Ishikawa (cell line): ENCODE measurements around the gene IFRD2.

ENCODE experiments used
- CEBPB ChIP-seq: IDR thresholded peaks from 2 replicates; pipeline ENCODE4 v1.6.1; 2012
- CREB1 ChIP-seq: IDR thresholded peaks from 2 replicates; pipeline ENCODE4 v1.6.1; 2012; ENCODE audit warnings: low read depth
- EGR1 ChIP-seq: IDR thresholded peaks from 2 replicates; pipeline ENCODE4 v1.6.1; 2012
- EP300 ChIP-seq: IDR thresholded peaks from 2 replicates; pipeline ENCODE4 v1.6.1; 2012; ENCODE audit warnings: borderline replicate concordance
- FOXM1 ChIP-seq: IDR thresholded peaks from 2 replicates; pipeline ENCODE4 v1.6.1; 2012; ENCODE audit warnings: low read depth, borderline replicate concordance
- NFIC ChIP-seq: IDR thresholded peaks from 2 replicates; pipeline ENCODE4 v1.6.1; 2012
- RAD21 ChIP-seq: IDR thresholded peaks from 2 replicates; pipeline ENCODE4 v1.6.1; 2012; ENCODE audit warnings: low read depth
- TAF1 ChIP-seq: IDR thresholded peaks from 2 replicates; pipeline ENCODE4 v1.6.1; 2012; ENCODE audit warnings: low read depth, mild to moderate bottlenecking
- TCF12 ChIP-seq: IDR thresholded peaks from 2 replicates; pipeline ENCODE4 v1.6.1; 2012; ENCODE audit warnings: low read depth
- TEAD4 ChIP-seq: IDR thresholded peaks from 2 replicates; pipeline ENCODE4 v1.6.1; 2012
- YY1 ChIP-seq: IDR thresholded peaks from 2 replicates; pipeline ENCODE4 v1.6.1; 2012; ENCODE audit warnings: low read depth
- ZBTB7A ChIP-seq: IDR thresholded peaks from 2 replicates; pipeline ENCODE4 v1.6.1; 2012; ENCODE audit warnings: low read depth
- TF ChIP-seq, protein P1 (sequence below): IDR thresholded peaks from 2 replicates; pipeline ENCODE4 v1.6.1; 2012; ENCODE audit warnings: low read depth, mild to moderate bottlenecking
- TF ChIP-seq, protein P2 (sequence below): IDR thresholded peaks from 2 replicates; pipeline ENCODE4 v1.6.1; 2012
- TF ChIP-seq, protein P3 (sequence below): IDR thresholded peaks from 2 replicates; pipeline ENCODE4 v1.6.1; 2012

IFRD2 gene

DNA sequence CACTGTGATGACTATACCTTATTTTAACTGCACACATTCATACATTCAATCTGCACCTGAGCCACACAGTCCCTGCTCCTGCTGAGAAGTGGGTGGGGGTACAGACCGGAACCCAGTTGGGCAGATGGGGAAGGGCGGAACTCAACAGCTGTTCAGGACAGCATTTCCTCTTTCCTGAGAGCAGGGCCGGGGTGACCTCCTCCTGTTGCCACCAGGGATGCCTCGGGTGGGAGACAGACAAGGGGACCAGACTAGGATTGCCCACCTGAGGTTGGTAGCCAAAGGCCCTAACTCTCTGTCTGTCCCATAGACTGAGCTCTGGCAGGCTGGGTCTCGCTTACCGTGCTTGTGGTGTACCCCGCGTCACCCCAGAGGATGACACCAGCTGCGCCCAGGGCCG is 26.4 kb upstream of the IFRD2 start:
- TF ChIP-seq TCF12, result no peak
- no peak for TF ChIP-seq TEAD4
- TF ChIP-seq YY1, result no peak
- TF ChIP-seq TAF1, result no peak
- TF ChIP-seq, protein P1, sequence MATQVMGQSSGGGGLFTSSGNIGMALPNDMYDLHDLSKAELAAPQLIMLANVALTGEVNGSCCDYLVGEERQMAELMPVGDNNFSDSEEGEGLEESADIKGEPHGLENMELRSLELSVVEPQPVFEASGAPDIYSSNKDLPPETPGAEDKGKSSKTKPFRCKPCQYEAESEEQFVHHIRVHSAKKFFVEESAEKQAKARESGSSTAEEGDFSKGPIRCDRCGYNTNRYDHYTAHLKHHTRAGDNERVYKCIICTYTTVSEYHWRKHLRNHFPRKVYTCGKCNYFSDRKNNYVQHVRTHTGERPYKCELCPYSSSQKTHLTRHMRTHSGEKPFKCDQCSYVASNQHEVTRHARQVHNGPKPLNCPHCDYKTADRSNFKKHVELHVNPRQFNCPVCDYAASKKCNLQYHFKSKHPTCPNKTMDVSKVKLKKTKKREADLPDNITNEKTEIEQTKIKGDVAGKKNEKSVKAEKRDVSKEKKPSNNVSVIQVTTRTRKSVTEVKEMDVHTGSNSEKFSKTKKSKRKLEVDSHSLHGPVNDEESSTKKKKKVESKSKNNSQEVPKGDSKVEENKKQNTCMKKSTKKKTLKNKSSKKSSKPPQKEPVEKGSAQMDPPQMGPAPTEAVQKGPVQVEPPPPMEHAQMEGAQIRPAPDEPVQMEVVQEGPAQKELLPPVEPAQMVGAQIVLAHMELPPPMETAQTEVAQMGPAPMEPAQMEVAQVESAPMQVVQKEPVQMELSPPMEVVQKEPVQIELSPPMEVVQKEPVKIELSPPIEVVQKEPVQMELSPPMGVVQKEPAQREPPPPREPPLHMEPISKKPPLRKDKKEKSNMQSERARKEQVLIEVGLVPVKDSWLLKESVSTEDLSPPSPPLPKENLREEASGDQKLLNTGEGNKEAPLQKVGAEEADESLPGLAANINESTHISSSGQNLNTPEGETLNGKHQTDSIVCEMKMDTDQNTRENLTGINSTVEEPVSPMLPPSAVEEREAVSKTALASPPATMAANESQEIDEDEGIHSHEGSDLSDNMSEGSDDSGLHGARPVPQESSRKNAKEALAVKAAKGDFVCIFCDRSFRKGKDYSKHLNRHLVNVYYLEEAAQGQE, result no peak
- TF ChIP-seq FOXM1, result no peak
- TF ChIP-seq ZBTB7A, result no peak
- TF ChIP-seq, protein P2, sequence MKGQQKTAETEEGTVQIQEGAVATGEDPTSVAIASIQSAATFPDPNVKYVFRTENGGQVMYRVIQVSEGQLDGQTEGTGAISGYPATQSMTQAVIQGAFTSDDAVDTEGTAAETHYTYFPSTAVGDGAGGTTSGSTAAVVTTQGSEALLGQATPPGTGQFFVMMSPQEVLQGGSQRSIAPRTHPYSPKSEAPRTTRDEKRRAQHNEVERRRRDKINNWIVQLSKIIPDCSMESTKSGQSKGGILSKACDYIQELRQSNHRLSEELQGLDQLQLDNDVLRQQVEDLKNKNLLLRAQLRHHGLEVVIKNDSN, result no peak
- TF ChIP-seq EP300, result no peak
- no peak for TF ChIP-seq EGR1
- TF ChIP-seq, protein P3, sequence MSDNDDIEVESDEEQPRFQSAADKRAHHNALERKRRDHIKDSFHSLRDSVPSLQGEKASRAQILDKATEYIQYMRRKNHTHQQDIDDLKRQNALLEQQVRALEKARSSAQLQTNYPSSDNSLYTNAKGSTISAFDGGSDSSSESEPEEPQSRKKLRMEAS, result no peak
- TF ChIP-seq NFIC, result no peak
- no peak for TF ChIP-seq CREB1
- TF ChIP-seq RAD21, result no peak

DNA sequence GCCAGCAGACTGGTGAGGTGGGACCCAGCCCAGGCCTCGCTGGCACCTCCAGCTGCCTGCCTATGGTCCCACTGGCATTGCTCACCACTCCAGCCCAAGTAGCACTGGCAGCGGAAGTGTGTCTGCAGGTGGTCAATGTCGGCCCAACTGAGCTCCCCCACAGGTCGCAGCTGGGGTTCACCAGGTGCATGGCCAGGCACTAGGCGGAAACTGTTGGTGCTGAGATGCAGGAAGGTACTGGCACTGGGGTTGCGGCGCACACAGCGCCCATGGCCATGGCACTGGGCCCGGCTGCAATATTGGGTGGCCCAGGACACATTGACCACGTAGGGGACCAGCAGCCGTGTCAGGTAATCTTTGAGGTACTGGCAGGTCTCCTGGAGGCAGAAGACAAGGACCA is 25.9 kb upstream of the IFRD2 start:
- no peak for TF ChIP-seq TEAD4
- no peak for TF ChIP-seq EP300
- TF ChIP-seq, protein P1, result no peak
- no peak for TF ChIP-seq NFIC
- TF ChIP-seq, protein P3, result no peak
- no peak for TF ChIP-seq EGR1
- no peak for TF ChIP-seq CREB1
- TF ChIP-seq ZBTB7A, result no peak
- no peak for TF ChIP-seq TCF12
- no peak for TF ChIP-seq FOXM1
- no peak for TF ChIP-seq RAD21

DNA sequence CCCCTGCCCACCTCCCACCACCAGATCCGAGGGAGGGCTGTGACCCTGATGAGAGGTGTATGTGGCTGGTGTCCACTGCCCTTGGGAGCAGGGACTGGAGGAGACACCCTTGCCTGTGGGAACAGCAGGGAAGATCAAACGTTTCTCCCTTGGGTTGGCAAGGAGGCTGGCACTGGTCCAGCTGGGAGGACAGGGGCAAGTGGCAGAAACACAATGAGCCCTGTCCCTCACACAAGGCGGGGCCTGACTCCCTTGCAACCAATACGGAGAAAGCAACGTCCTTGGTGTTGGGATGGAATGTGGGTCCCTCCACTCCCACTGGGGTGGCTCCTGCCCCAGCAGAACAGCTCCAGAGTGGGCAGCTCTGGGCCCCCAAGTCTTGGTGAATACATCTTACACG is 25.1 kb upstream of the IFRD2 start:
- TF ChIP-seq NFIC (peak; percentile 81), EP300 (no peak)

DNA sequence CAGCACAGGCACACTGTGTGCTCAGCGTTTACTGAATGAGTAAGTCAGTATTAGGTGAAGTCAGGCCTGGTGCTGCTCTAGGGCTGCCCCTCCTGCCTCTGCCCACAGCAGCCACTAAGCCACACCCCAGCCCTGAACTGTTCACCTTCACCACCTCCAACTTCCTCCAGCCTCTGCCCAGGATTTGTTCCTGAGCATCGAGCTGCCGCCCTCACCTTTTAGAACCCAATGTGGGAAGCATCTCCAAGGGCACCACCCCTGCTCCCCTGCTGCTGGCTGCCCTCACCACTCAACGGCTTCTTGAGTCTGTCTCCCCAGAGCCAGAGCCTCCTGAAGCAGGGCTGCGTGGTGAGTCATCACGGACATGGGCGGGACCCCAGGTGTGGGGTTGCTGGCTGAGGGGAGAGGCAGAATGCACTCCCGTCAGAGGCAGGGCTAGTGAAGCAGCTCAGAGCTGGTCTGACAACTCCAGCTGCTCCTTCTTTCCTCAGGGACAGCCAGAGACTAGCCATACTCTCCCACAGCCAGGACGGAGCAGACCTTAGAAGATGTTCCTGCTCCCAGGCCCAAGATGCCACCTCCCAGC is 24.5 kb upstream of the IFRD2 start:
- TF ChIP-seq, protein P2, result no peak; the same call in 1 of the 2 replicates
- peak; percentile 60 for TF ChIP-seq TAF1
- TF ChIP-seq EP300, result no peak; the same call in none of the 2 replicates
- TF ChIP-seq, protein P3, result peak; percentile 69
- 0 out of 2 replicates have a peak, but pooled peaks have one; percentile 32 for TF ChIP-seq ZBTB7A
- TF ChIP-seq YY1, result peak; percentile 55
- TF ChIP-seq, protein P1, result no peak
- TF ChIP-seq TEAD4, result peak; percentile 27; the same call in 1 of the 2 replicates
- TF ChIP-seq EGR1, result no peak
- TF ChIP-seq NFIC, result no peak; the same call in 1 of the 2 replicates
- no peak for TF ChIP-seq CEBPB
- no peak for TF ChIP-seq CREB1
- peak; percentile 64; the same call in 1 of the 2 replicates for TF ChIP-seq FOXM1
- peak; percentile 14; the same call in 1 of the 2 replicates for TF ChIP-seq RAD21
- peak; percentile 88 for TF ChIP-seq TCF12
